NCI-H2227 treated with DMSO at 0.1 percent for 48 hours (cell line): ENCODE results near the gene KLC3.
"Not testable (repeated sequence)": the region's sequence is repeated elsewhere in the genome, so short reads cannot be mapped to it uniquely, and the experiment has no call there.

Experiments used
- DNase-seq: peaks from one replicate; lab custom pipeline; 2025; lab: John Stamatoyannopoulos, UW

KLC3 gene

DNA sequence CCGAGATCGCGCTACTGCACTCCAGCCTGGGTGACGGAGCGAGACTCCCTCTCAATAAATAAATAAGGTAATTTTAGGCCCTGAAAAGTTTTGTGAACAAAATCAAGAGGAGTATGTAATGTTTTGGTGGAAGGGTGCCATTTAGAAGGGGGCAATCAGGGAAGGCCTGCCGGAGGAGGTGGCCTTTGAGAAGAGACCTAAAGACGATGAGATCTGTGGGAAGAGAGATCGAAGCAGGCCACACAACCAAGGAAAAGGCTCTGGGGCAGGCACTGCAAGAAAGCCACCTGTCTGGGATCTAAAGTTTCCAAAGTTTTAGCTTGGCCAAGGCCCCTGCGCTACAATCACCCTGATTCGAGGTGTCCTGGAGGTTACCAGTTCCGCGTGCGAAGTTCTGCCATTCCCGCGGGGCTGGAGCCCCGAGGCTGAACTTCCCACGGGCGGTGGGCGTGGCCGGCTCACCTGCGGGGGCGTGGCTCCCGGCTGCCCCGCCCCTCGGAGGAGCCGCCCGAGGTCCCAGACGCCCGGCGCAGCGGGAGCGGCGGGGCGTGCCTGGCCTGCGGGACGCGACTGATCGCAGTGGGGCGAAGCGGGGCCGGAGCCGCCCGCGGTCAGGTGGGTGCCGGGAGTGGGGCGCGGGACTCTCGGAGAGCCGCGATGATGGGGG is at the start of gene KLC3:
Gene KLC3 (plus strand): TSS at position 519 of the 667 bp plus-strand sequence. CDS start 4,792 bp downstream, outside the sequence.
- no peak for DNase-seq

DNA sequence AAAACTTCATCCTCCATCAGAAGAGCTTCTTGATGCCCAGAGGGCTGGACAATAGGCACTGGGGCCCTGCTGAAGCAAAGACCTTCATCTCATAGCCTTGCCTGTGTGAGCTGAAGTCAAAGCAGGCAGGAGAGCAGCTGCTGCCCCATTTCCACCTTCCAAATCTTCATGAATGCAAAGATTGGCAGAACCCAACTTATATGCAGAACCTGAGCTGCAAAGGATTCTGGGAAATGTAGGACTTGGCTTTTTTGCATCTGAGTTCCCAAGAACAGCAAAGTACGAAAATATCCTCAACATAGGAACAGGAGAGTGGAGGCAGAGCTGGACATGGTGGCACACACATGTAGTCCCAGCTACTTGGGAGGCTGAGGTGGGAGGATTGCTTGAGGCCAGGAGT is 48.7 kb upstream of the KLC3 start:
- no peak for DNase-seq

DNA sequence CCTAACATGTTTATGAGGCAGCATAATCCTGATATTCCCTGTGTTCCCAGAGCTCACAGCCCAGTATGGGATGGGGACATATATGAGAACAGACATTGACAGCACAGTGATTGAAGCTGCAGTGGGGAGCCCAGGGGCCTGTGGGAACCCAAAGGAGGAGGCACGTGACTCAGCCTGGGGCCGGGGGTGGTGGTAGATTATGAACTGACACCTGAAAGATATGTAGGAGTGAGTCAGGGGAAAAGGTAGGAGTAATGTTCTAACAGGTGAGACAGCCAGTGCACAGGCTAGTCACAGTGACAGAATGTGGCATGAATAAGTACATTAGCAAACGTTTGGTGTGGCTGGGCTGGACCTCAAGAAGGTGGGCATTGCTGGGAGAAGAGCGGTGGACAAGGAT is 46.9 kb upstream of the KLC3 start:
- no peak for DNase-seq

DNA sequence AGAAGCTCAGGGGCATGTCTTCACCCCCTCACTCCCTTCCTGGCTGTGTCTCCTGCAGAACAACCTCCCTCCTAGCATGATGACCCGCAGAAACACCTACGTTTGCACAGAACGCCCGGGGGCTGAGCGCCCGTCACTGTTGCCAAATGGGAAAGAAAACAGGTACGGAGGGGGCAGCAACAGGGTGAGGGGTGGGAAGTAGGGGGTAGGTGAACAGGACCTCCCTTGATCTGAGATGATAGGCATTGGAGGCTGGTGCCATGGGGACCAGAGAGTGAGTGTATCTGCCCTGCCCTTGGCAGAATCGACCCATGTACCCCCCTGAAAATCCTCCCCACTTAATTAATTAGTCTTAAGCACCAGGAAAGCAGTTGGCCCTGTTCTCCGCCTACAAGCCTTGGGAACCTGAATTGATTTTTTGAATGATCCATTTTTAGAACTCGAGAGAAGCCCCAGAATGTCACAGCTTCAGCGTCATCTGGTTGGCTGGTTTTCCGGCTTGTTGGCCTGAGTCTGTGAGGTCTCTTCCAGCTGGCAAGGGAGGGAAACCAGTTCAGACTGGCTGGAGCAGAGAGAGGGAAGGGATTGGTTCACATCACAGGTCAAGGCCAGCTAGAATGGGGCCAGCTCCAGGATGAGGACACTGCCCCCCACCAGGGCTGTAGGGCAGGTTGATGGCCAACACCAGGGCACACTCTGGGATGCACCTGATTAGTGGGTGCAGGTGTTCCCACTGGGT is 46.1 kb upstream of the KLC3 start:
- no peak for DNase-seq

DNA sequence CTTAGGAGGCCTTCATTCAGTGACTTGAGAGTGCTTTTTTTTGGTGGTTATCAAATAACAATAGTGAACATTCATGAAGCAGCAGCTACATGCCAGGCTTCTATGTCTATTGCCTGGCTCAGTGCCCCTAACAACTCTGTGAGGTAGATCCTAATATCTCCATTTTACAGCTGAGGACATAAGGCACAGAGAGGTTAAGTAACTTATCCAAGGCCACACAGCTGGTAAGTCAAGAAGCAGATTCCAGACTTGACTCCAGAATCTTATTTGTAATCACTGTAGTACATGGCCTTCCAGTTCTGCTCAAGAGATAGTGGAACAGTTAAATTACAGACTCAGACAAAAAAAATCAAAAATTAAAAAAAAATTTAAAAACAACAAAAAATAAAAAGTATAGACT is 44.7 kb upstream of the KLC3 start:
- no peak for DNase-seq

DNA sequence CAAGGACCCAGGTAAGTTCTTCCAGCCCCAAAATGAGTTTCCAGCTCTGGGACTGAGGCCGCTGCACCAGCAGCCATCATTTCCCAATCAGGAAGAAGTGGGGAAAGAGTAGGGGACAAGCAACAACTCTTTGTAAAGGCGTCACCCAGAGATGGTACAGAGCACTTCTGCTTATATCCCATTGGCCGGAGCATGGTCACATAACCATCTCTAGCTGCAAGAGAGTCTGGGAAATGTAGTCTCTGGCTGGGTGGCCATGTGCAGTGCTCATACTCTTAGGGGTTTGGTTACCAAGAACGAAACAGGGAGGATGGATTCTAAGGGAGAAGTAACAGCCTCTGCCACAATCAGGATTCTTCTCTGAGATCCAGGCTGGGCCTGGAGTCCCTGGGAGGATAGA is 44.2 kb upstream of the KLC3 start:
- no peak for DNase-seq

DNA sequence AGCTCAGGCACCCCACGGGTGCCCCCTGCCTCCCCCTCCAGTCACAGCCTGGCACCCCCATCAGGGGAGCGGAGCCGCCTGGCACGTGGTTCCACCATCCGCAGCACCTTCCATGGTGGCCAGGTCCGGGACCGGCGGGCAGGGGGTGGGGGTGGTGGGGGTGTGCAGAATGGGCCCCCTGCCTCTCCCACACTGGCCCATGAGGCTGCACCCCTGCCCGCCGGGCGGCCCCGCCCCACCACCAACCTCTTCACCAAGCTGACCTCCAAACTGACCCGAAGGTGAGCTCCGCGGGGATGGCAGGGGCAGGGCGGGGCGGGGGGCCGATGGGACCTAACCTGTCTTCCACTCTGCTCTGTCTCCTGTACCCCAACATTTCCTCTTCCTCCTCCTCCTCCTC is 42.9 kb upstream of the KLC3 start:
- no peak for DNase-seq

DNA sequence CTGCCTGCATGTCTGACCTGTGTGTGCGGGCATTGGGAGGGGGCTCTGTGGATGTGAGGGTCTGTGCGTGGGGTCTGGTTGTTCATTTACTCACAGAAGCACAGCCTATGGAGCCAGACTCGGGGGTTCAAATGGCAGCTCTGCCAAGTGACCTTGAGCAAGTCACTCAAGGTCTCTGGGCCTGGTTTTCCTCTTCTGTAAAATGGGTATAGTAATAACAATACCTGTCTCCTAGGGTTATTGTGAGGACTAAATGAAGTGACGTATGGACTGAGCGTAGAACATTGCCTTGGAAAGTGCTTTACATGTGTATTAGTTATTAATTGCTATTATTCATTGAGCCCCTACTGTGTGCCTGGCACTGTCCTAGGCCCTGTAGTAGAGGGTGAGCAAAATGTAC is 42.3 kb upstream of the KLC3 start:
- no peak for DNase-seq

DNA sequence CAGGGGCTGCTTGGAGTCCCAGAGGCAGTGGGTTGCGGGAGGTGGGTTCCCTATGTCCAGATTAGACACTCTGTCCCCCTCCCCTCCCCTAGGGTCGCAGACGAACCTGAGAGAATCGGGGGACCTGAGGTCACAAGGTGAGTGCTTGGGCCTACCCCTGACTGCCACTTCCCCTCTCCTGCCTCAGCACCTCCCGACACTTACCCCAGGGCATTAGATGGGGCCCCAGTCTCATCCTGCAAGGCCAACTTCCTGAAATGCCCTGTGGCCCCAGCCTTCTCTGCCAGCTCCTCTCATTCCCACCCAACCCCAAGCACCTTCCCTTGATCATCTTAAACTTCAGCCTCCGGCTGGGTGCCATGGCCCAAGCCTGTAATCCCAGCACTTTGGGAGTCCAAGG is 40.8 kb upstream of the KLC3 start:
- DNase-seq, result no peak

DNA sequence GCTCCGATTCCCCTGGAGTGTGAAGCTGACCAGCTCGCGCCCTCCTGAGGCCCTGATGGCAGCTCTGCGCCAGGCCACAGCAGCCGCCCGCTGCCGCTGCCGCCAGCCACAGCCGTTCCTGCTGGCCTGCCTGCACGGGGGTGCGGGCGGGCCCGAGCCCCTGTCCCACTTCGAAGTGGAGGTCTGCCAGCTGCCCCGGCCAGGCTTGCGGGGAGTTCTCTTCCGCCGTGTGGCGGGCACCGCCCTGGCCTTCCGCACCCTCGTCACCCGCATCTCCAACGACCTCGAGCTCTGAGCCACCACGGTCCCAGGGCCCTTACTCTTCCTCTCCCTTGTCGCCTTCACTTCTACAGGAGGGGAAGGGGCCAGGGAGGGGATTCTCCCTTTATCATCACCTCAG is 38.1 kb upstream of the KLC3 start:
- no peak for DNase-seq

DNA sequence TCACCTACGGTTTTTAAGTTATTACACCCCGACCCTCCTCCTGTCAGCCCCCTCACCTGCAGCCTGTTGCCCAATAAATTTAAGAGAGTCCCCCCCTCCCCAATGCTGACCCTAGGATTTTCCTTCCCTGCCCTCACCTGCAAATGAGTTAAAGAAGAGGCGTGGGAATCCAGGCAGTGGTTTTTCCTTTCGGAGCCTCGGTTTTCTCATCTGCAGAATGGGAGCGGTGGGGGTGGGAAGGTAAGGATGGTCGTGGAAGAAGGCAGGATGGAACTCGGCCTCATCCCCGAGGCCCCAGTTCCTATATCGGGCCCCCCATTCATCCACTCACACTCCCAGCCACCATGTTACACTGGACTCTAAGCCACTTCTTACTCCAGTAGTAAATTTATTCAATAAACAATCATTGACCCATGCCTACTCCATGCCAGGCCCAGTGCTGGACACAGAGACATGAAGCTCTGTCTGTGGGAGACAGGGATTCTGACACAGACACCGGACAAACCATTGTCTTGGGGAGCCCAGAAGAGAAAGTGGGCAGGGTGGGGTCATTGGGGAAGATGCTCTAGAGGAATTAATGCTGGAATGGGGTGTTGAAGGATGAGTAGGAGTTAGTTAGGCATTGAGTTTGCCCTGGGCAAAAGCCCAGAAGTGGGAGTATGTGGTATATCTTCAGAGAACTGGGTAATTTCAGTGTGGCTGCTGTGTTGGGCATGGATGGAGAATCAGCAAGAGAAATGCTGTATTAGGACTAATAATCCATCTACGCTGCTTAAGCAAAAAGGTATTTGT is 37.1 kb upstream of the KLC3 start:
- DNase-seq, result no peak

DNA sequence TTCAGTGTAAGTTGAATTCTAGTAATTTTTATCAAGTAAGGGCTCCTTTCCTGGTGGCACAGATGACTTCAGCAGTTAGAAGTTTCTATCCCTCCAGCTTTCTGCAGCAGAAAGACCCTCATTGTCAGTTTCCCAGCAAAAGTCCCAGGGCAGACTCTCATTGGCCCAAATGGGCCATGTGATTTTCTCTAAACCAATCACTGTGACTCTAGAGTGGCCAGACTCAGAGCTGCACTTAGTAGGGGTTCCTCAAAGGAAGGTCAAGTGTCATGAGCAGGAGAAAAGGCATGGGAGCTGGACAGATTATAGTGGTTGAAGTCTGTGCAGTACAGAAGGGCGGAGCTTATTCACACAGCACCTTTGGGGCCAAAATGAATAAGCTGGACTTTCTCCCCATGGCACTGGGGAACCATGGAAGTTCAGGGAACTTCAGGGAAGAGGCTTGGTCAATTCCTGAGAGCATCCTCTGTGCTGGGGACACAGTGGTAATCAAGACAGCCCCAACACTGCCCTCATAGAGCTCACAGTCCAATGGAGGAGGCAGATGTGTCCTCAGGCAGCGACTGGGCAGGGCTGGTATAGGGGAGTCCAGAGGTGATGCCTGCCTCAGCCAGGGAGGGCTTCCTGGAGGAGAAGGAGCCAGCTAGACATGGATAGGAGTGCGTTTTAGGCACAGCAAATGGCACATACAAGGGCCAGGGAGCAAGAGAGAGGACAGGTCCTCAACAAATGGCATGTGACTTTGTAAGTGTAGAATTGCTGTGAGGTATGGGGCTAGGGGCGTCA is 36.2 kb upstream of the KLC3 start:
- DNase-seq, result no peak

DNA sequence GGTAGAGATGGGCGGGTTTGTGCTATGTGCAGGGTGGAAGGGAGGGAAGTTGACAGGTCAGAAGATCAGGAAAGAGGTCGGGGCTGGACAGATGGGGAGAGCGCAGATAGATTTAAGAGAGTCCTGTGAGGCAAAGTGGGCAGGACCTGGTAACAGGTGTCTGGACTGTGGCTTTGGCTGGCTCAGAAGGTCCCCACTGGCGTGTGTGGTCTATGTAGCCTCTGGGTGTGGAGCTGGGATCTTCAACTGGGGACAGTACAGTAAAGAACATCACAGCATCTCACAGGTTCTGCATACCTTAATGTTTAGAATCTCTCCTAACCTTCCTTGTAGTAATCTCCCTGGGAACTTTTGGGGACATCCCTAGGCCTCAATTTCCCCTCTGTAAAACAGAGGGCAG is 35.5 kb upstream of the KLC3 start:
- no peak for DNase-seq

DNA sequence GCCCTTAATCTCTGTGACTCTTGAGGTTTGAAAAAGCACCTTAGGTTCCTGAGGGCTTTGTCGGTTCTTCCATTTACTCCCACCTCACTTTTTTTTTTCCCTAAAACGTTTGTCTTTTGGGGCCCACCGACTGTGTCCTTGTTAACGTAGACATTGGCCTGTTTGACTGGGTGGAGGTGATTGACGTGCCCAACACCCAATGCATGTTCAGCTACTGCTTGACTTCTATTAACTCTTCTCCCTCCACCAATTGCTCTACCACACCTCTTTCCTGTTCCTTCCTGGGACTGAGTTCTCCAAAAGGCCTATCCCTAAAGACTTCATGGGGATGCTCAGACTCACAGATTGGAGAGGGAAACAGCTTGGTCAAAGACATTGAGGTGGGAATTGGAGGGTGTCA is 35.1 kb upstream of the KLC3 start:
- no peak for DNase-seq

DNA sequence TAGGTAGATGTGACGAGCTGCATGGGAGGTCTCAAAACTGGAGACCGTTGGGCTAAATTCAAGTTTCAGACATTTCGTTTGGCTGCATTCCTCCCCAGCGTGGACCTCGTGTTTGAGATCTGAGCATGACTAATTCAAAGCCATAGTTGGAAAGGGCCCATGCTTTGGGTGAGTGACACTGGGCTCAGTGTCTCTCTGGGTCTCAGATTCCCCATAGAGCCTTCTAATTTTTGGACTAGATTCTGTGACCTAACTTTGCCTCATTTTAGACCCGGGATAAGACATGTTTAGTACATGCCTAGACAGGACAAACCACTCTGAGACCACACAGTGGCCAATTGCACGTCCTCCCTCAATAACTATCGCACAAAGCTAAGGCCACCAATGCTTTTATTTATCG is 34.5 kb upstream of the KLC3 start:
- DNase-seq, result no peak

DNA sequence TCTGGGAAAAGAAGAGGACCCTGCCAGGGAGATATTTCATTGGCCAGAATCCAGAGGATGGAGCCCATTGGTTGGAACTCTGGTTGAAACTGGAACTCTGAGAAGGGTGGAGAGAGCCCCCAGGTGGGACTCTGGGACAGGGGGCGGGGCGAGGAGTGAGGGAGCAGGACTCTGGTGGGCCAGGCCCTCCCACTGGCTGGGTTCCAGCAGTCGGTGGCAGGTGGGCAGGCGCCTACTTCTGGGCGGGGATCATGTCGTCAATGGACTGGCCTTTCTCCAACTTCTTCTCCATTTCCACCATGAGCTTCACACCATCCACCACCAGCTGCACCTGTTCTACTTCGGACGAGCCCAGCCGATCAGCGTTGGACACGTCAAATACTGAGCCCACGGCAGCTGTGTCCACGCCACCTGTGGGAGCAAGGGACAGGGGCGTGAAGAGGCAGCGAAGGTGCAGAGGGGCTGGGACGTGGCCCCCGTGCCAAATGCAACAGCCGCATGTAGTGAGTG is 34.0 kb upstream of the KLC3 start:
- DNase-seq, result no peak

DNA sequence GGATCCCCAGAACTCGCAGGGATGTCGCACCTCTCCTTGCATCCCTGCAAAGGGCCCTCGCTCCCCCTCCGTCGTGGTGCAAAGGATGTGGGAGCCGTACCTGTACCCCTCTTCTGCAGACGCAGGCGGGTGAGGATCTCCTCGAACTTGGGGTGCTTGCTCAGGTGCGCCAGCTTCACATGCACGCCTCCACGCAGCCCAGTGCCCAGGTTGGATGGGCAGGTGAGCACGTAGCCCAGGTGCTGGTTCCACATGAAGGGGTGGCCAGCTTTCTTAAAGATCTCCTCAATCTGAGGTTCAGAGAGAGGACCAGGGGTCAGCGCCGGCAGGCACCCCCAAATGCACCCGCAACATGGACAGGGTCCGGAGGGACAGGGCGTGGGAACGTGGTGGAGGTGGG is 33.2 kb upstream of the KLC3 start:
- DNase-seq, result no peak

DNA sequence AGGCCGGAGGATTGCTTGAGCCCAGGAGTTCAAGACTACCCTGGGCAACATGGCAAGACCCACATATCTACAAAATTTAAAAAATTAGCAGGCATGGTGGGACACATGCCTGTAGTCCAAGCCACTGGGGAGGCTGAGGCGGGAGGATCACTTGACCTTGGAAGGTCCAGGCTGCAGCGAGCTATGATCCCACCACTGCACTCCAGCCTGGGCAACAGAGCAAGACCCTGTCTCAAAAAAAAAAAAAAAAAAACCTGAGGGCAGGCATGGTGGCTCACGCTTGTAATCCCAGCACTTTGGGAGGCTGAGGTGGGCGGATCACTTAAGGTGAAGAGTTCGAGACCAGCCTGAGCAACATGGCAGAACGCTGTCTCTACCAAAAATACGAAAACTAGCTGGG is 31.2 kb upstream of the KLC3 start:
- DNase-seq, result not testable (repeated sequence)

DNA sequence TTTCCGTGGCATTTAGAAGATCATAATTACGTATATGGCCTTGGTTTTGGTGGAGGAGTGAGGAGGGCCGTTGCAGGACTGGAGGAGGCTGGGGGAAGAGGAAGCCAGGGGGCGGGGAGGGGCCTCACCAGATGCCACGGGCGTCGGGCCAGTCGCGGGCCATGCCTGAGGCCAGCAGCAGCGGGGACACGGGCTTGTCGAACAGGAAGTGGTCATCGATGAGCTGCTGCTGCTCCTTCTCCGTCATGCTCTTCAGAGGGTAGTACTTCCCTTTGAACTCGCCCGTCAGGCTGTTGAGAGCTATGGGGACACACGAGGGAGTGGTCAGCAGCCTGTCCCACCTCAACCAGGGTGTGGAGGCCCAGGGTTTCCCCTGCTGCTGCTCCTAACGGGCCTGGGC is 28.9 kb upstream of the KLC3 start:
- DNase-seq, result no peak

DNA sequence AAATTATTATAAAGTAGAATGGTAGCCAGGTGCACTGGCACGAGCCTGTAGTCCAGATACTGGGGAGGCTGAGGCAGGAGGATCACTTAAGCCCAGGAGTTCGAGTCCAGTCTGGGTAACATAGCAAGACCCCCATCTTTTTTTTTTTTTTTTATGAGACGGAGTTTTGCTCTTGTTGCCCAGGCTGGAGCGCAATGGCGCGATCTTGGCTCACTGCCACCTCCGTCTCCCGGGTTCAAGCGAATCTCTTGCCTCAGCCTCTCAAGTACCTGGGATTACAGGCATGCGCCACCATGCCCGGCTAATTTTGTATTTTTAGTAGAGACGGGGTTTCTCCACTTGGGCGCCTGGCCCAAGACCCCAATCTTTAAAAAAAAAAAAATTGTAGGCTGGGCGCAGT is 28.3 kb upstream of the KLC3 start:
- DNase-seq, result not testable (repeated sequence)

DNA sequence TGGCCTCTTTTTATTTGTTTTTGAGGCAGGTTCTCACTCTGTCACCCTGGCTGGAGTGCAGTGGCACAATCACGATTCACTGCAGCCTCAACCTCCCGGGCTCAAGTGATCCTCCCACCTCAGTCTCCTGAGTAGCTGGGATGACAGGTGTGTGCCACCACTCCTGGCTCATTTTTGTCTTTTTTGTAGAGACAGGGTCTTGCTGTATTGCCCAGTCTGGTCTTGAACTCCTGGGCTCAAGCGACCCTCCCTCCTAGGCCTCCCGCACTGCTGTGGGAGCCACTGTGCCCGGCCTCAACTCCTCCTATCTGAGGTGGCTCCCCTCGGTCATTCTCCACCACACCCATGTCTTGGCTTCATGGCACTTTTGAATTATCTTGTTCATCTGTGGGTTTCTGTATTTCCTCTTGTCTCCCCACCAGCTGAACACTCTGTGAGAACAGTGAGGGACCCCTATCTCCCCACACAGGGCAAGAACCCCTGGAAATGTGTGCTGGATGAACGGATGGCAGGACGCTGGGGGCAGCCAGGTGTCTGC is 25.8 kb upstream of the KLC3 start:
- no peak for DNase-seq

DNA sequence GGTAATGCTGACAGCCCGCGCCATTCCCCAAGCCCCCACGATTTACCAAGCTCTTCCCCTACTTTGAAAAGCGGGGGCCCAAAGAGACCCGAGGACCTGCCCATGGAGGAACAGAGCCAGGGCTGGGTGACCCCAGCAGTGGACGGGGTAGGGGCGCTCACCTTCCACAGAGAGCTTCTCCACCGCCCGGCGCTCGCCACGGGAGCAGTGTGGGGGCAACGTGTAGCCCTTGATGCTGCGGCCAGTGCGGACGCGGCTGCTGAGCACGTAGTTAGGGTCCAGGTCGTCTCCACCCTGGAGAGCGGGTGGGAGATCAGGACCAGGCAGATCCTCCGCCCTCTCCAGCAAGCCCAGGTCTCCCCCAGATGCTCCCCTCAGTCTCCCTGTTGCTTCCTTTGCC is 25.2 kb upstream of the KLC3 start:
- DNase-seq, result no peak
